SH-SY5Y (cell line): ENCODE data around the gene MBOAT2.

ENCODE experiments used
- GATA2 ChIP-seq: IDR thresholded peaks from 2 replicates; pipeline ENCODE4 v1.6.1; 2011; ENCODE audit warnings: mild to moderate bottlenecking, low read depth, low read length
- GATA3 ChIP-seq: IDR thresholded peaks from 2 replicates; pipeline ENCODE4 v1.6.1; 2011; ENCODE audit warnings: low read depth, mild to moderate bottlenecking, low read length, moderate library complexity

DNA sequence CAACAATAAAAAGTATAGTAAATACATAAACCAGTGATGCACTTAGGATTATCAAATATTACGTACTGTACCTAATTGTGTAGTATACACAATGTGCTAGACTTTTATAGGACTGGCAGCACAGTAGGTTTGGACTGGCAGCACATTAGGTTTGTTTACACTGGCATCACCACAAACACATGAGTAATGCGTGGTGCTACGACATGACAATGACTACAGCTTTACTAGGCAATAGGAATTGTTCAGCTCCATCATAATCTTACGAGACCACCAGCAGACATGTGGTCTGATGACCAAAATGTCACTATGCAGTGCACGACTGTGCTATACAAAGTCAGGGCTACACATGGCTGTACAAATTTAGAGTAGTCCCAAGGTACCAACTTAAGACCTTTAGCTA is 2.3 kb downstream of the MBOAT2 start:
- TF ChIP-seq GATA3 (no peak), GATA2 (no peak)
